C4-2B (cell line): ENCODE data around the gene TAF15.

Source experiments
- H3K27ac ChIP-seq: fragments of 450-650 bp; 2 replicates; pipeline ENCODE4 v1.5.1; 2017
- ZFX ChIP-seq: fragments of 450-650 bp; IDR thresholded peaks from 2 replicates; pipeline ENCODE4 v1.6.1; 2017
- TF ChIP-seq, protein P1 (sequence below): fragments of 450-650 bp; conservative IDR thresholded peaks from 2 replicates; pipeline ENCODE4 v1.5.1; 2017; ENCODE audit warnings: mild to moderate bottlenecking

TAF15 gene

DNA sequence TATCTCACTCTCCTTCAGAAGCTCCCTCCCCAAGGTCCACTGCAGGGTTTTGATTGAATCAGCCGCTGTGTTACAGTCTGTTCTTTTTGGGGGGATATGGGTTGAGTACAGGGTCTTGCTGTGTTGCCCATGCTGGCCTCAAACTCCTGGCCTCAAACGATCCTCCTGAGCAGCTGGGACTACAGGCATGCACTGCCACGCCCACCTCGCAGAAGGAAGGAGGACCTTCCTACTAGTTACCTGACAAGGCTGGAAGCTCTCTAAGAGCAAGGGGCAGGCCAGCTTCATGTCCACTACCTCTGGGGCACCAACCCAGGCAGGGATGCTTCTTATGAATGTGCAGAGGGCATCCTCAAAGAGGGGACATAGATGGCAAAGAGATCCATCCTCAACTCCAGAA lies 11.9 kb upstream of the TAF15 start:
- TF ChIP-seq ZFX, result no peak
- TF ChIP-seq, protein P1, sequence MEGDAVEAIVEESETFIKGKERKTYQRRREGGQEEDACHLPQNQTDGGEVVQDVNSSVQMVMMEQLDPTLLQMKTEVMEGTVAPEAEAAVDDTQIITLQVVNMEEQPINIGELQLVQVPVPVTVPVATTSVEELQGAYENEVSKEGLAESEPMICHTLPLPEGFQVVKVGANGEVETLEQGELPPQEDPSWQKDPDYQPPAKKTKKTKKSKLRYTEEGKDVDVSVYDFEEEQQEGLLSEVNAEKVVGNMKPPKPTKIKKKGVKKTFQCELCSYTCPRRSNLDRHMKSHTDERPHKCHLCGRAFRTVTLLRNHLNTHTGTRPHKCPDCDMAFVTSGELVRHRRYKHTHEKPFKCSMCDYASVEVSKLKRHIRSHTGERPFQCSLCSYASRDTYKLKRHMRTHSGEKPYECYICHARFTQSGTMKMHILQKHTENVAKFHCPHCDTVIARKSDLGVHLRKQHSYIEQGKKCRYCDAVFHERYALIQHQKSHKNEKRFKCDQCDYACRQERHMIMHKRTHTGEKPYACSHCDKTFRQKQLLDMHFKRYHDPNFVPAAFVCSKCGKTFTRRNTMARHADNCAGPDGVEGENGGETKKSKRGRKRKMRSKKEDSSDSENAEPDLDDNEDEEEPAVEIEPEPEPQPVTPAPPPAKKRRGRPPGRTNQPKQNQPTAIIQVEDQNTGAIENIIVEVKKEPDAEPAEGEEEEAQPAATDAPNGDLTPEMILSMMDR, result no peak
- no peak overlapping the region for H3K27ac ChIP-seq

- no peak overlapping the region for H3K27ac ChIP-seq
- TF ChIP-seq, protein P1, result no peak
- TF ChIP-seq ZFX, result no peak
These were observed 11.4 kb upstream of the TAF15 start for GRCh38 chr17:35797918-35798317.

GRCh38 chr17:35799942-35800341 lies 9.3 kb upstream of the TAF15 start:
- TF ChIP-seq, protein P1, result no peak
- TF ChIP-seq ZFX, result no peak
- no peak overlapping the region for H3K27ac ChIP-seq

- TF ChIP-seq, protein P1, result no peak
- TF ChIP-seq ZFX, result no peak
- H3K27ac ChIP-seq, result peak overlapping the region; percentile 9
These were observed 7.6 kb upstream of the TAF15 start for GRCh38 chr17:35801583-35802224.

- TF ChIP-seq ZFX, result no peak
- TF ChIP-seq, protein P1, result peak; percentile 98
- no peak overlapping the region for H3K27ac ChIP-seq
These were observed 4.6 kb upstream of the TAF15 start for GRCh38 chr17:35804658-35805192.

DNA sequence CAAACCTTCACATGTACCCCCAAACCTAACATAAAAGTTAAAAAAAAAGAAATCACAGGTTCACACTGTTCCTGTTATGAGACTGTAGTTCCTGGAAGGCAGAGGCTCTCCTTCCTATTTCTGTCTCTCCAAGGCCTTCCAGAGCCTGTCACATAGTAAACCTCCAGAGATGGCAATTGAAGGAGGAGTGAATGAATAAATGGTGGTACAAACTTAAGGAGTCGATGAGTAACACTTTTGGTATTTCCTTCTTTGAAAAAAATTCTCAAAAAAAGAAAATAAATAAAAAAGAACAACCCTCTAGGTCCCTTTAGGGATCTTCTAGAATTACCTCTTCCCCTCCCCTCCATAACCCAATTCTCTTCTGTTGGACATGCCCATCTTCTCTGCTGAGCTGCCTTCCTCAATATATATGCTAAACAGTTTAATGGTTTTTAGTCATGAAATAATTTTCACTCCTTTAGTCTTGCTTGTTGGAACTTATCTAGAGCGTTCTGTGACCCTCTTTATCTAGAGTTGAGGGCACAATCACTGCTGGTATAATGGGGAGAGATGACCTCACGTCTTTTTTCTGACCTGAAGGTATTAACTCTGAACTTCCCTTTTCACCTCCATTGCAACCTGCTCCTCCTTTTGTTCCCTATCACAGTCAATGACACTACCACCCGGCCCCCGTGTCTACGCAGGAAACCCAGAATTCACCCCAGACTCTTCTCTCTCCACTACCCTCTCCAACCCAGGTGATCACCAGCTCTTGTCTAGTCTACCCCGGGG lies 1.7 kb upstream of the TAF15 start:
- TF ChIP-seq, protein P1, result no peak
- TF ChIP-seq ZFX, result no peak
- H3K27ac ChIP-seq, result peak overlapping the region; percentile 88

- TF ChIP-seq ZFX, result no peak
- TF ChIP-seq, protein P1, result no peak
These were observed 883 bp upstream of the TAF15 start for GRCh38 chr17:35808240-35808961.

More at GRCh38 chr17:35808240-35808961, 883 bp upstream of the TAF15 start:
- peak overlapping the region; percentile 88 for H3K27ac ChIP-seq
